Activated gamma-delta T cell (primary cell): Measurements from ENCODE around the gene SKOR1.

ENCODE experiments used
- DNase-seq: peaks from one replicate; lab custom pipeline; 2025; lab: John Stamatoyannopoulos, UW

Gene SKOR1

DNA sequence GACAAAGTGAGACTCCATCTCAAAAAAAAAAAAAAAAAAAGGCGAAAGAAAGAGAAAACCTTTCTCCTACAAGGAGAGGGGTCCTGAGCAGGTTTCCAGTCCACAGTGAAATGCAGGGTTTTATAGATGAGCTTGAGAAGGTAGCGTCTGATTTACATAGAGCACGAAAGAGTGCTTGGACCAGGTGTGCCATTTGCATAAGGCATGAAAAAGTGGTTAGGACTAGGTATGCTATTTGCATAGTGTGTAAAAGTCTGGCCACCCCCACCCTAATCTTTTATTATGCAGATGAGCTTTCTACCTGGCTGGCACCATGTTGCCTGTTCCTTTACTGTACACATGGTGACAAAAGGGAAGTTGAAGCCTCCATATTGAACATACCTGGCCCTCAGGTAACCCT is 28.1 kb downstream of the SKOR1 start:
- no peak for DNase-seq

- no peak for DNase-seq
Measured at GRCh38 chr15:67854358-67854757, 29.0 kb downstream of the SKOR1 start.

- DNase-seq = no peak
Measured at GRCh38 chr15:67855842-67856241, 30.5 kb downstream of the SKOR1 start.

GRCh38 chr15:67857220-67857619 is 31.9 kb downstream of the SKOR1 start:
- DNase-seq = no peak

DNA sequence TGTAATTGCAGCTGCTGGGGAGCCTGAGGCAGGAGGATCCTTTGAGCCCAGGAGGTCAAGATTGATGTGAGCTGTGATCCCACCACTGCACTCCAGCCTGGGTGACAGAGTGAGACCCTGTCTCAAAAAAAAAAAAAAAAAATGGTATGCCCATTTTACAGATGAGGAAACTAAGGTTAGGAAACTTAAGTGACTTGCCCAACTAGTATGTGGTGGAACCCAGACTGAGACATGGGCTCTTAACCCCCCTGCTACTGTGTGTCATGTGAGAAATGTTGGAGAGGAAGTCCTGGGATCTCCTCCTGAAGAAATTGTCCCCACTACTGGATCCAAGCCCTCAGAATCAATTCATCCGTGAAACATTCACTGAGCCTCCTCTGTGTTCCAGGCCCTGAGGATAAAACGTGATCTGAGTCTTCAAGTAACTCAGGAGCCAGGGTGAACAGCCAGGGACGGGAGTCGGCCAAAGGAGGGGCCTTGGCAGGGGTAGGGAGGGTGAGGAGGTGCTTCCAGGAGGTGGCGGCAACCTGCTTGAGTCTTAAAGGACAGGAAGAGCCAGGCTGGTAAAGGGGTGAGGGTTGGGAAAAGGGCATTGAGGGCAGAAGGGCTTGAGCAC is 34.1 kb downstream of the SKOR1 start:
- no peak for DNase-seq

DNA sequence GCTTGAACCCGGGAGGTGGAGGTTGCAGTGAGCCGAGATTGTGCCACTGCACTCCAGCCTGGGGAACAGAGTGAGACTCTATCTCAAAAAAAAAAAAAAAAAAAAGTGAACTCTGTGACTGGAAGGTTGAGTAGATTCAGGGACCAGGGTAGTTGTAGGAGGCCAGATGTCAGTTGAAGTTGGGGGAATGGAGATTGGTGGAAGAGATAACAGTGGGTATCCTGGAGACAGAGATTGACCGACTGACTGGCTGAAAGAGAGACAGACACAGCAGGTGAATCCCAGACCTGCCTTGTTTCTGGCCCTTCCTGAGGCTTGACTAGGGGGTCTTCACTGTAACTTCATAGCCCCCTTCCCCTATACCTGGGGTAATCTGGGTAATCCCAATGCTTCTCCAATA is 36.7 kb downstream of the SKOR1 start:
- DNase-seq = no peak

DNA sequence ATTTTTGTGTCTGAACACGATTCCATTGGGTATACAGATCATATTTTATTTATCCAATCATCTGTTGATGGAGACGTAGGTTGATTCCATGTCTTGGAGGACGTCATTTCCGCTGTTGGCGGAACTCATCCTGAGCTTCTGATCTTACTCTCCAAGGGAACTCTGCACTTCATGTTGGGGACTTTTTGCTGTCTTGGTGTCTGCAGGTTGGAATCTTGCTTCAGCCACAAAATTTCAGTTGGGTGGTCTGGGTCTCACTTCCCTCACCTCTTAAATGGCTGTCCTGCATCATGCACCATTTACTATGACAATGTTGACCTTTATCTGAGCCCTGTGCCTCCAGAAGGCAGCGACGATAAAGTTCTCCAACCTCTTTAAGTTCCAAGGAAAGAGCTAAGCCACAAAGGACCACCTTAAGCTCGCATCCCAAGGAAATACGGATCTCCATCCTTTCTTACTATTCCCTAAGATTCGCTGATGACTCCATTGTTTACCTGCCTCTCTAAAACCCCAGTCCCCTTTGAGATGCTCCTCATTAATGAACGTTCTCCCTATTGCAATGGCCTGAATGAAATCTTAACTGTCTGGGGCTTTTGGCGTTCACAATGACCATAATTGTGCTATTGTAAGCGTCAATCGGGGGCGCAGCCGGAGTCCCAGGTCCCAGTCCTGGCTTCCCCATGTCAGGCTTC is 37.6 kb downstream of the SKOR1 start:
- DNase-seq = no peak

- DNase-seq = peak; percentile 37
Measured at GRCh38 chr15:67863442-67863987, 38.2 kb downstream of the SKOR1 start.

- no peak for DNase-seq
Measured at GRCh38 chr15:67865331-67865730, 40.0 kb downstream of the SKOR1 start.

- DNase-seq = no peak
Measured at GRCh38 chr15:67865766-67866165, 40.5 kb downstream of the SKOR1 start.

DNA sequence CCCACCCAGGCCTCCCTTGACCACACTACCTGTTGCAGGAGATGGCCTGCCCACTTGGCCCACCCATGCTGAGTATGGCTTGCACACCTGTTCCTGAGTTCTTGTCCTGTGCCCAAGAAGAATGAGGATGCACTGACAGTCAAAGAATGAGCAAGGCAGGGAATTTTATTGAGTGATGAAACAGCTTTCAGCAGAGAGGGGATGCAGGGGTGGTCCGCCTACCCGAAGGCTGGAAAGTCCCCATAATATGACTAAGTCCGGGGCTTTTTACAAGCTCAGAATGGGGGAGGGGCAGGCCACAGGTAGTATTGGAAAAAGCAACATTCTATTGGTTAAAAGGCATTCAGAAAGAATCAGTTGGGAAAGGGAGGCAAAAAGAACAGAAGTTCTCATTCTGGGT is 44.4 kb downstream of the SKOR1 start:
- no peak for DNase-seq

- no peak for DNase-seq
Measured at GRCh38 chr15:67870868-67871408, 45.6 kb downstream of the SKOR1 start.

GRCh38 chr15:67873777-67874176 is 48.5 kb downstream of the SKOR1 start:
- DNase-seq = no peak

DNA sequence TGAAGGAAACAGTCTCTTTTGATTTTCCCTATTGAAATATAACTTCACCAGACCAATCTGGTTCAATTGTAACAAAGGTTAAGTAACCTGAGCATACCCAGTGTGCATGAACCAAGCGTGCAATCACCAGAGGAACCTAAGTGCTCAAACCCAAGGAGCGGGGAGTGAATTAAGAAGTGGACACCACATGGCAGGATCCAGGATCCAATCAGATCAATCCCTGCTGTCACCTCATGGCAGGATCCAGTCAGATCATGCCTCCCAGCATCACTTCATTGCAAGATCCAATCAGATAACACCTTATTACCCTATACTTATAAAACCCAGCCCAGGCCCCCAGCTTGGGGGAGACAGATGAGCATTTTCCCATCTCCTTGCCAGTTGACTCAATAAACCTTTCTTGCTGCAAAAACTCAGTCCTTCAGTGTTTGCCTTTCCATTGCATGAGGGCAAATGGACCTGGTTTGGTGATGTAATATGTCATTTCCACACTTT is 53.5 kb downstream of the SKOR1 start:
- no peak for DNase-seq

DNA sequence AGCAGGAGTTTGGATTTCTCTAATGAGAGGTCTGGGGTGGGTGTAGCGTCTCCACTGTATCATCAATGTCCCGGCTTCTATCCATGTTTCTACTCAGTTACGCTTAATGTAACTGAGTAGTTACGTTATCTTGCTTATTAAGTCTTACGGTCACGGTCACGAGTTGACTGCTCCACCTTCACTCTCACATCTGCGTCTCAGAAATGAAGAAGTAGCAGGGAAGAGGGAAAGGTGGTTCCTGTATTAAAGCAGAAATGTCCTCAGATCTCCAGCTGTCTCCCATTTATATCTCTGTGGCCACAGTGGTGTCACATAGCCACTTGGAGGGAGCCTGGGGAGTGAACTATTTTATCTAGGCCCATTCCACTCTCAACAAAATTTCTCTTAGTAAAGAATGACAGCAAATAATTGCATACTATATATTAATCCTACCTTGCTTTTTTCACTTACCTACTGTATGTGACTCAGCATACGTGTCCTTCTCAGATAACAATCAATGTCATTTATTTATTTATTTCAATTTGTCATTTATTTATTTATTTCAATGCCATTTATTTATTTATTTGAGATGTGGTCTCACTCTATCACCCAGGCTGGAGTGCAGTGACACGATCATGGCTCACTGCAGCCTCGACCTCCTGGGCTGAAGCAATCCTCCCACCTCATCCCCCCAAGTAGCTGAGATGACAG is 54.3 kb downstream of the SKOR1 start:
- DNase-seq = no peak

- no peak for DNase-seq
Measured at GRCh38 chr15:67880651-67881182, 55.4 kb downstream of the SKOR1 start.

DNA sequence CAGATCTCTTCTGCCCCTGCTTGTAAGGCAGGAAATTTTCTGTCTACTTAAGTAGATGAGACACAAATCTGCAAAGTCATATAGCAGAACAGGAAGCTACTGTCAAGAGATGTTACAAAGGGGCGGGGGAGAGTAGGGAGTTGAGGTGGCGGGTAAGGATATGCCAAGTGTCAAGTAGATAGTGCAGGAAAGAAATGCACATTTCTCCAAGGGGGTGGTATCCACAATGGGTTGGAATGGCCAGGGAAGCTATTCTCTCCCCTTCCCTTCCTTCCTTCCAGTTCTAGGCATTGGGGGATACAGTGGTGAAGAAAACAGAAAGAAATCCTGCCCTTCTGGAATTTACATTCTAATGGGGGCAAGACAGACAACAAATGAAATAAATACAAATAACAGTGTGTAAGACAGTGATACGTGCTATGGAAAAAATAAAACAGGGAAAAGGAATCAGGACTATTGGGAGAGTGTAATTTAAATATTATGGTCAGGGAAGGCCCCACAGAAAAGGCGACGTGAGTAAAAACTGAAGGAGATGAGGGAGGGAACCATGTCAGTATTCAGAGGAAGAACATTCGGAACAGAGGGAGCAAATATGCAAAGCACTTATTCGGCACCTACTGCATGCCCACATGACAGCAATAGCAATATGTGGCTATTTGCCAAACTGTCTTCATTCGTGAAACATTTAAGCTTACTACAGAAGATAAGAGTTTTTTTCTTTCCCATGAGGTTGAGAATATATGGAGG is 57.4 kb downstream of the SKOR1 start:
- no peak for DNase-seq

GRCh38 chr15:67883234-67883773 is 58.0 kb downstream of the SKOR1 start:
- no peak for DNase-seq

DNA sequence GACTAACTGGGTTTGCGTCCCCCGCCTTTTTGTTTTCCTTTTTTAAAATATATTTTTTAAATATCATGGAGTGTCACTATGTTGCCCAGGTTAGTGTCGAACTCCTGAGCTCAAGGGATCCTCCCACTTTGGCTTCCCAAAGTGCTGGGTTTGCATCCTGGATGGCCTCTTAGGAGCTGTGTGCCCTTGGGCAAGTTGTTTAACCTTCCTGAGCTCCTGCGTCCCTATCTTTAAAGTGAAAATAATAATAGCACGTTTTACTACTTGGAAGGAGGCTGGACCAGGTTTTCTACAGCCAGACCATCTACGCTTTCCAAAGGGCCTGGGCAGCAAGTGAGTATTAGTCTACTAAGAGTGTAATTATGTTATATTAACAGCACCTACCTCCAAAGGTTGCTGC is 58.7 kb downstream of the SKOR1 start:
- no peak for DNase-seq
